GM18907 (cell line): ENCODE results near the gene FAM118A.
A peak's percentile ranks its signal among the peaks of the same experiment; 100 is the strongest.
"Not testable (repeated sequence)": the region's sequence is repeated elsewhere in the genome, so short reads cannot be mapped to it uniquely, and the experiment has no call there.

Experiments
- ATAC-seq: cut with Tn5 transposase; IDR thresholded peaks from one replicate; pipeline ENCODE4 v1.9.1; 2021; ENCODE audit warnings: mild to moderate bottlenecking, moderate library complexity; ENCODE audit not compliant: unreplicated experiment

Gene FAM118A

DNA sequence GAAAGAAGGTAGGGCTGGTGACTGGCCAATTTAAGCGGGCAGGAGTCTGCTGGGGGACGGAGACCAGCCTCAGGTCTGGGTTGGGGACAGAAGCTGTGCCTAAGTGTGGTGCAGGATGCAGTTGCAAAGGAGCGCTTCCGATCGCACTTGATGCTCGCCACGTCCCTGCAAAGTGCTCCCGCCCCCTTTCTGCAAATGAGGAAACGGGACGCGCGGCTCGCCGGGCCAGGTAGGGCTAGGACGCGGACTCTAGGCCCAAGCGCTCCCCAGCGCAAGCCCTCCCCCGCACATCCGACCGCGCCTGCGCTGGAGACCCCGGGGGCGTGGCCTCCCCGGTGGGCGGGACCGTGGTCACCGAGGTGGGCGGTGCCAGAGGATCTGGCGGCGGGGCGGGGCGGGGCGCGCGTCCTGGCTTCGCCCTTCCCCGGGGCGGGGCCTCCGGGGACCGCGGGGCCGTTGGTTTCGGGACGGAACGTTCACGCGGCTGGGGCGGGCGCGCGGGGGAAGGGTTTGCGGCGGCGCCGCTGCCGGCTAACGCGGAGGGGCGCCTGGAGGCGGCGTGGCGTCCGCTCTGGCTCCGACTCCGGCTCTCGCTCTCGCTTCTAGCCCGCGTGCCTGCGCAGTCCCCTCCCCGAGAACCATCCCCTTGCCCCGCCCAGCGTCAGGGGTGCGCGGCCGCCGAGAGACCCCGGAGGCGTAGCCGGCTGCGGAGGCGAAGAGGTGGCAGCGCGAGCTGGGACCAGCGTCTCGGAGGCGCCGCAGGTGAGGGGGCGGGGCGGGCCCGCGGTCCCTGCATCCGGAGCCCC, at the start of gene FAM118A:
TSS of gene FAM118A (plus strand) at position 513 of the 806 bp plus-strand sequence. CDS start 12,446 bp downstream, outside the sequence.
- peak; percentile 75 for ATAC-seq

DNA sequence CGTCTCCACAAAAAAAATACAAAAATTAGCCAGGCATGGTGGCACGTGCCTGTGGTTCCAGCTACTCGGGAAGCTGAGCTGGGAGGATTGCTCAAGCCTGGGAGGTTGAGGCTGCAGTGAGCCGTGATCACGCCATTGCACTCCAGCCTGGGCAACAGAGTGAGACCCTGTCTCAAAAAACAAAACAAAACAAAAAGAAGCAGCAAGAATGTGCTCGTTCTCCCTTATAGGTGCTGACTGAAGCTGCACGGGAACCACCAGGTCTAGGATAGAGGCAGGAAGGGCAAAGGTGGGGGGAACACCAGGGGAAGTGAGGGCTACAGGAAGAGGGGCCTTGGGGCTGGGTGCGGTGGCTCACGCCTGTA, 49.4 kb upstream of the FAM118A start:
- ATAC-seq: not testable (repeated sequence)

DNA sequence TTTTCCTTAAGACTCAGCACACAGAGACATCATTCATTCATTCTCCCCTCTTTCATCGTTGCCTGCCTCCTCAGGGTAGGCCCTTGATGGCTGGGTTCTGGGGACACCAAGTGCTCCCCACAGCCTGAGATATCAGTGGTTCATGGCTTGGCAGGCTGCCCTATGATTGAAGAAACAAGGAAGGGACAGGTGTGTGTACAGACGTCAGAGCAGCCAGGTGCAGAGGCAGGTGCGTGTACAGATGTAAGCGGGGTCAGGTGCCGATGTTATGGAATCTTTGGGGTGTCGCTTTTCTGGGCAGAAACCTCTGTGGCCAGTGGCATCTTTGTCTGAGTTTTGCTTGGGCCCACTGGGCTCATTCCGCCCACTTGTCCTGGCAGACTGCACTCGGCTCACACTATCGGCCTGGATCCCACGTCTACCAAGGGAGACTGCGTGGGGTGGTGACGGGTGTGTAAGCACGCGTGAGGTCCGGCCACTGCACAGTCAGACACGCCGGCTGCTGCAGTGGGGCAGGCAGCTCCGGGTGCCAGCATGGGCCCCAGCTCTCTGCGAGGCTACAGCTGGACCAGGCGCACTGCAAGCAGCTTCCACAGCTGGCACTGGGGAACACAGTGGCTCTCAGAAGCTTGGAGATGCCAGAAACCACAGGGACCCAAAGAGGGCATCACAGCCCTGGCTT, 48.2 kb upstream of the FAM118A start:
- ATAC-seq: no peak

DNA sequence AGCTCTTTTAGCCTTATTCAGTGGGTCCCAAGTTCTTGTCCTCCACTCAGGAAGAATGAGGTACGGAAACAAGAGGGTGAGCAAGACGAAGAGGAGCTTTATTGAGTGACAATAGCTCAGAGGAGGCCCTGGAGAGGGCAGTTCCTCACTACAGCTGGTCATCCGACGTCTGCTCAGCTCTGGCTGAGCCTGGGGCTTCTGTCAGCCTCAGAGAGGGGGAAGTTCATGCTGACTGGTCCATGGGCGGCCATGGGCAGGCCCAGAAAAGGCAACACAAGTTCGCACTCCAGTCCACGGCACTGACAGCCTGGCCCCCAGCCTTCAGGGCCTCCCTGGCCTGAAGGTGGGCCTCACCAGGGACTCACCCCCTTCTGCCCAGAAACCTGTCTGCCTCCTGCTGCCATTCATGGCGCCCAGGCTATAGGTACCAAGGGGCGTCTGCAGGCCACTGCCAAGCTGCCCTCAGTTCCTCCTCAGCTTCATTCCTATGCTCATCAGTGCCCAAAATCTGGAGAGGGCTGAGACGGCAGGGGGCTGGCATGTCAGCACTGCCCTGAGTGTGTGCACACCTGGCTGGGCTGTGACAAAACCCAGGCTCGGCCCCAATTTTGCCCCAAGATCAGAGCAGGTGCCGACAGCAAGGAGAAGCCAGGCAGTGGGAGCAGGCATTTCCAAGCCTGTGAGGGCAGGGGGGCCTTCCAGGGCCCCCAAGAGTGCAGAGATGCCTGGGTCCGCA, 47.4 kb upstream of the FAM118A start:
- ATAC-seq: no peak

DNA sequence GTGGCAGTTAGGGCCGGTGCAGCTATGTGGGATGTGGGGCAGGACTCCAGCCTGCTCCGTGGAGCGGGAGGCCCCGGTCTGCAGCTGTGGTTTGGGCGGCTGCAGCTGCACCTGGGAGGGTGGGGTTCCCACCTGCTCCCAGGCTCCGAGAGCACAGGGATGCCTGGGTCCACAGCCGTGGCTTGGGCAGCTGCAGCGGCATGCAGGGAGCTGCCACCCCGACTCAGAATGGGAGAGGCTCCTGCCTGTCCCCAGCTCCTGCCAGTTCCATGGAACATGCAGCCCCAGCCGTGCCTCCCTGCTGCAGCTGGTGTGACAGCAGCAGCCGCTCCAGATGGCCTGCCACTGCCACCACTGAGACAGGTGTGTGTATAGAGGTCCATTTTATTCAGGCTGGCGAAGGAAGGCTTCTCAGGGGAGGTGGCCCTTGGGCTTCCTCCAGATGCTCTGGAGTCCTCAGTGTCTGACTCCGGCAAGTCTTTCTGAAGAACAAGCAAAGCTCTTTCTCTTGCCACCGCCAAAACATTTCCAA, 46.7 kb upstream of the FAM118A start:
- peak; percentile 25 for ATAC-seq

DNA sequence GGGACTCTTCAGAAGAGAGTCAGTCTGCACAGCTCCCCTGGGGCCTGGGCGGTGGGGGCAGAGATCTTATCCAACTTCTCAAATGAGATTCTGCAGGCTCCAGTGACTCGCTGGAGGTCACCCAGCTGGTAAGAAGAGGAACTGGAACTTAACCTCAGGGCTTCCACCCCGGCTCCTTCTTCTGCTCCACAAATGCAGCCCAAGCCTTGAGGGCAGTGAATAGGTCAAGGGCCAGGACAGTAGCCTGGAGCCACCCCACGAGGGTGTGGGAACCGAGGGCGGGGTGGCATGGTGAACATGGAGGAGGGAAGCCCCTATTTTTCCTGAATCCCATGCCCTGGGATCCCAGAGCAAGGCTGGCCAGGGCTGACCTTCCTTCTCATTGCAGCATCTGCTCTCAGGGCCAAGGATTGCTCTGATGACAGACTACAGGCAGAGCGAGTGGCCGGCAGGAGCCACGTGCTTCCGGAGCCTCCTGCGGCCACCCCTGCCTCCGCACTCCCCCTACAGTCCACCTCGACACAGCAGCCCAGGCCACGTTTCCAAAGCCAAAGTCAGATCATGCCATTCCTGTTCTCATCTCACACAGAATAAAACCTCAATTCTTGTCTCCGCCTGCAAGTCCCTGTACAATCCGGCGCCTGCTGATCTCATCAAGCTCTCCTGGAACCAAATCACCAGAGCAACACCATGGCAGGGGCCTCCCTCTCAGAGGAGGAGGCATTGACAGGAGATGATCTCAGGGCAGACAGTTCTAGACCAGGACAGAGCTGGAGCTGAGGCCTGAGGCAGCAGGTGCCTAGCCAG, 46.1 kb upstream of the FAM118A start:
- ATAC-seq: peak; percentile 80

DNA sequence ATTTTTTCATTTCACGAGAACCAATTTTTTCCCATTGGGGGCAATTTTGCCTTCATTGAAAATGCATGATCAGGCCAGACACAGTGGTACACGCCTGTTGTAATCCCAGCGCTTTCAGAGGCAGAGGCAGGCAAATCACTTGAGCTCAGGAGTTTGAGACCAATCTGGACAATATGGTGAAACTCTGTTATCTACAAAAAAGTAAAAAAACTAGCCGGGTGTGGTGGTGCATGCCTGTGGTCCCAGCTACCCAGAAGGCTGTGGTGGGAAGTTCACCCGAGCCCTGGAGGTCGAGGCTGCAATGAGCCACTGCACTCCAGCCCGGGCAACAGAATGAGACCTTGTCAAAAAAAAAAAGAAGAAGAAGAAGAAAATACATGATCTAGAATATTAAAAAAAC, 44.2 kb upstream of the FAM118A start:
- no peak for ATAC-seq

DNA sequence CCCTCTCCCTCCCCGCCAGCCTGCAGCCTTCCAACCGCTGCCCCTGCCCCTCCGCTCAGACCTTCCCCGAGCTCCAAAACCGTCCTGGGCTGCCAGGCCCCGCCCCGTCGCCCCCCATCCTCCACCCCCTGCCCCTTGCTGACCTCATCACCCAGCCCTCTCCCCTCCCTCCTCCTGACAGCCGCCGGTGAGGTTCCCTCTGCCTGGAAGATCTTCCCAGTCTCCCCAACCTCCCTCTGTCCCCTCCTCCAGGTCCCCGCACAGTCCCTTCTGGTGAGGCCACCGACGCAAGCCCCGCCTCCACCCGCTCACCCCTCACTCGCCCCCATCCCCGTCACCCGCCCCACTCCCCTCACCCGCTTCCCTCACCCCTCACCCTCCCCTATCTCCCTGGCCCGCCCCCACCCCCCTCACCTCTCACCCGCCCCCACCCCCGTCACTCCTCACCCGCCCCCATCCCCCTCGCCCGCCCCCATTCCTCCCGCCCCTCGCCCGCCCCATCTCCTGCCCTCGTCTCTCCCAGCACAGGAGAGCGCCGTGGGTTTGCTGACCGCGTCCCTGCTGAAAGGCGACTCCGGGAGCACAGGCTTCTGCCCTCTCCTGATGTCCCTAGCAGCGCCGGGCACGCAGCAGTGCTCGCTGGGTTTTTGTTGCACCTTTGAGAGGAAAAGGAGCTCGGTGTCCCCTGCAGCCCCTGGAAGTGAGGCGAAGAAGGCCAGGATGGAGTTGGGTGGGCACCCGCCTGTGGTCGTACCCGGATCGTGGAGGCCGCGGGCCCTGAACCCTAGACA, 41.4 kb upstream of the FAM118A start:
- no peak for ATAC-seq

DNA sequence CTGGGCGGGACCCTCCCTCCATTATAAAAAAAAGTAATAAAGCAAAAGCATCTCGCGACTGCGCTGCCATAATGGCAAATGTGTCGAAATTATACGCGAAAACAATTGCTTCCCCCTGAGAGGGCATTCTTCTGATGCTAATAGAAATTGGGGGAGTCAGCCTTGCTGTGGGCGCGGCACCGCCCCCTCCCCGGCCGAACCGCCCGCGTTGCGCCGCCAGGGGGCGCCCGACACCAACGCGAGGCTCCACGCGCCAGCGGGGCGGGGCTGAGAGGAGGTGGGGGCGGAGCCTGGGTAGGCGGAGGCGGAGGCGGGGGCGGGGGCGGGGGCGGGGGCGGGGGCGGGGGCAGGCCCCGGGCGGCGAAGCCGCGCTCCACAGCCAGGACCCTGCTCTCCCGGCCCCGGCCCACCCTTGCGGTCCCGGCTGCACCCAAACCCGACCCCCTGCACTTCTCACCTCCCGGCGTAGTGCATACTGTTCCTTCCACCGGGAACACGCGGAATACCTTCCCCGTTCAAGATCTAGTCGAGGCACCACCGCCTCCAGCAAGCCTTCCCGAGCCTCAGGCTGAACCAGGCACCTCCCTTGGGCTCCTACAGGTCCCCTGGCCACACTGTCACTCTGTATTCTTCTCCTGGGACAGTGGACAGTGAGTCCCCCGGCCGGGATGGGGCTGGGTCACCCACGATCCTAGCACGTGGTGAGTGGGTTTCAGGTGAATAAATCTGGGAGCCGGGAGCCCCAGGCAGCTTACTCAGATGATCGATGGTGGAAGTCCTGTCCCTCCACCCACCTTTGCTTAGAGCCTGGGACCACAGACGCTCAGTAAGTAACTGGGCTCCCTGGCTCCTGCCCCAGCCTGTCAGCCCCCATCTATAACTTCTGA, 40.5 kb upstream of the FAM118A start:
- ATAC-seq: no peak

DNA sequence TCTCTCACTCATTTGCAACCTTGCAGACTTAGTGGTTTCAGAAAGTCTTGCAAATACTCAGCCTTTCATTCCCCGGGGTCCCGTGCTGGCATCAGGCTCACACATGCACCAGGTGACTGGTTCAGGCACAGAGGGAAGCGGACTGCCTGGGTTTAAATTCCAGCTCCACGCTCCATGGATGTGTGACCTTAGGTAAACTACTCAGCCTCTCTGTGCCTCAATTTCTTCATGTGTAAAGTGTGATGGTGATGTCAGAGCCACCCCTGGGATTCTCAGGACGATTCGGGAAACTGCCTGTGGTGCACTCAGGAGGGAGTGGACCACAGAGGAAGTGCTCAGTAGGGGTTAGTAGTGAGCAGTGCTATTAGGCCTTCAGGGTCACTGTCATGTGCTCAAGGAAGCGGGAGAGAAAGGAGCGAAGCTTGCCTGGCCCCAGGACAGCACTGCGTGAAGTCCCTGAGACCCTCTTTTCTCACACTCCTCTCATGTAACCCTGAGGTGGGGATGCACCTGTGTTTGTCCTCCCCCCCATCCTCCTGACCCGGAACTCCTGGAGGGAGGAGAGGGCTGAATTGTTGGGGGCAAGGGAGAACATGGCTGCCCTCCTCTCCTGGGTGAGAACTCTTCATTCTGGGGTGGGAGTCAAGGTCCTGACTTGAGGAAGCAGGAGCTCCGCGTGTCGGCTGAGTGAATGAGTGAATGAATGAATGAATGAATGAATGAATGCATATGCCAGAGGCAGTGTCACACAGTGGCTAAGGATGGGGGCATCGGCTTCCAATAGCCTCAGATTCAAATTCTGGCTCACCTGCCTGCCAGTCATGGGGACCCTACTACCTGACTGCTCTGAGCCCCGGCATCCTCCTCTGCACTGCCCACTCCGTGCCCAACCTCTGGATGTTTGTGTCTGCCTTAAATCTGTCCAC, 39.4 kb upstream of the FAM118A start:
- no peak for ATAC-seq

DNA sequence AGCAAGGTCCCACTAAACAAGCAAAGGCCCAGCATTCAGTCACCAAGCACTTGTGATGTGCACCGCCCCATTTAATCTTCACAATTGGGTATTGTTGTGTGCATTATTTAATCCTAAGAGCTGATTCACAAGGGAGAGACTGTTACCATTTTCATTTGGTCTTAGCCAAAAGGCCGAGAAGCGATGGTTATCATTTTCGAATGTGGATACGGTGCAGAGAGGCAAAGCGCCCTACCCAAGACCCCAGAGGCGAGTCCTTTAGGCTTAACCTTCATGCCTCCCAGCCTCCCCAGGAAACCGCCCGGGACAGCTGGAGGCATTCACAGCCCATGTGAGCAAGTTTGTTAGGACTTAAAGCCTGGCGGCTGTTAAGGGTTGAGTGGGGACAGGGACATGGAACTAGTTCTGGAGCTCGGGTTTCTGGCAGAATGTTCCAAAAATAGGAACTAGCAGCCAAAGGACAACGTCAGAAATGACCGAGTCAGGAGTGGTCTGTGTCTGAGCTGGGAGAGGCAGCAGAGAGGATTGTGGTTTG, 38.0 kb upstream of the FAM118A start:
- no peak for ATAC-seq

DNA sequence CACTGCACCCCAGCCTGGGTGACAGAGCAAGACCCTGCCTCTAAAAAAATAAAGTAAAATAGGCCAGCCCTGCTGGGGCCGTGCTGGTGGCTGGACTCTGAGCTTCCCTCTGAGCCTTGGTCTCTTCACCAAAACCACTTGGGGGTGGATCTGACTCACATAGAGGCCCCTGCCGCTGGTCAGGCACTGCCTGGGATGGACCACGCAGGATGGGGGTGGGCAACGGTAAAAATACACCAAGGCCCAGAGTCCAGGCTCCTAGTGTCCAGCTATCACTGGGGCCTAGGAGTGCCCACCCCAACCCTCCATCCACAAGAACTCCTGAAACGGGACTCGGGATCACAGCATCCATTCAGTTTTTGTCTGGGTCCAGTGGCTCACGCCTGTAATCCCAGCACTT, 37.2 kb upstream of the FAM118A start:
- ATAC-seq: no peak

DNA sequence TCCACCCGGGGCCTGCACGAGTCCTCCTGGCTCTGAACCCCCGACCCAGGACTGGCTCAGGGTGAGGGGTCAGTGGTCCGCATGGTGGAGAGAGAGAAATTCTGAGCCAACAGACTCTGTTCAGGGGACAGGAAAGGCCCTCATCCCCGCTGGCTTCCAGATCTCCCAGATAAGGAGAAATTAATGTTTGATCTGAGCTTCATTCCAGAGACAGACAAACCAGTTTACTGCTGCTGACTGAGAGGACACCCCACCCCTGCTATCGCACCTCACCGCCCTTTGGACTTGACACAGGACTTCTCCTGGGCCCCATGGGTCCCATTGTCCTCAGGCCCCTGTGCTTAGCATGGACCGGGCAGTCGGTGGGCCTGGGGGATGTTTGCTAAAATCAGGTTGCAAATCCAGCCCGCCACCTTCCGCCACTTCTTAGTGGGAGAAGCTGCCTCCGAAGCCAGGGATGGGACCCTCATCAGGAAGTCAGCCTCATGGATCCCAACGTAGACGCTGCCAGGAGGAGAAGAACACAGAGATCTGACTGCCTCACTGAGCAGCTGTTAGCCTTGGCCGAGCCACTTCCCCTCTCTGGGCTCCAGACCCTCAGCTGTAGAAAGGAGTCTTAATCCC, 36.2 kb upstream of the FAM118A start:
- no peak for ATAC-seq

DNA sequence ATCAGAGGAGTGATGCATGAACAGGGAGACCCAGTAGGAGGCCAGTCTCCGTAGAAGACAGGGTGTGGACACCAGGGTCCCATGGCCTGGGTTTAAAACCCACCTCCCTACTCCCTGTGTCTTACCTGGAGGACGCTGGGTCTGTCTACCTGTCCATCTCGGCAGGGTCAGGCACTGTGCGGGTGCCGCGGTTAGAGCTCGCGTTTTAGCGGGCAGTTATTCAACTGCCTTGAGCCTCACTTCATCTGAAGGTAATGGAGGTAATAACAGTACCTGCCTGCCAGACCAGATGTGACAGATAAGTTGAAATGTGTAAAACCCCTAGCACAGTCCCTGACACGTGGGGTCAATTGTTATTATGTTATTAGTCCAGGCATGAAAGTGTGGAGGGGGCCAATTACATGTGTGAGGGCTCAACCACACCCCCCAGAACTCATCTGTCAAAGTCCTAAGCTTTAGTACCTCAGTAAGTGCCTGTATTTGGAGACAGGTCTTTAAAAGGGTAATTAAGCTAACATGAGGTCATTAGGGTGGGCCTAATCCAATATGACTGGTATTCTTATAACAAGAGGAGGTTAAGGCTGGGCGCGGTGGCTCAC, 33.1 kb upstream of the FAM118A start:
- no peak for ATAC-seq

DNA sequence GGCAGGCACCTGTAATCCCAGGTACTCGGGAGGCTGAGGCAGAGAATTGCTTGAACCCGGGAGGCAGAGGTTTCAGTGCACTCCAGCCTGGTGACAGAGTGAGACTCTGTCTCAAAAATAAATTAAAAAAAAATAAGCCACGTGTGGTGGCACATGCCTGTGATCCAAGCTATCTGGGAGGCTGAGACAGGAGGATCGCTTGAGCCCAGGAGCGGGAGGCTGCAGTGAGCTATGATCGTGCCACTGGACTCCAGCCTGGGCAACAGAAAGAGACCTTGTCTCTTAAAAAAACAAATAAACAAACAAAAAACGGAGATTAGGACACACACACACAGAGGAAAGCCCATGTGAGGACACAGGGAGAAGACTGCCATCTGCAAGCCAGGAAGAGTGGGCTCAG, 32.0 kb upstream of the FAM118A start:
- ATAC-seq: not testable (repeated sequence)

DNA sequence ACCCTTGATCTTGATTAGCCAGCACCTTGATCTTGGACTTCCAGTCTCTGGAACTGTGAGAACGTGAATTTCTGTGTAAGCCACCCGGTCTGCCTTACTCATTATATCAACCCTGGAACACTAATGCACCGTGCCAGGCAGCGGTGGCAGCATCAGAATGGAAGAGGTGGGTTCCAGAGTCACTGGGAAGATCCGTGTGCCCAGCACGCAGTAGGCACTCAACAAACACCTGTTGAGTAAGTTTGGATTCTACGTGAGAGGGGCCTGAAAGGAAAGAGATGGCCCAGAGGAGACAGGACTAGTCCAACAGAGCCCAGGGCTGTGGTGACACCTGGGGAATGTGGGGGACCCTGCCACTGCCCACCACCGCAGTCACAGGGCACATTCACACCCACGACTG, 31.6 kb upstream of the FAM118A start:
- ATAC-seq: no peak

DNA sequence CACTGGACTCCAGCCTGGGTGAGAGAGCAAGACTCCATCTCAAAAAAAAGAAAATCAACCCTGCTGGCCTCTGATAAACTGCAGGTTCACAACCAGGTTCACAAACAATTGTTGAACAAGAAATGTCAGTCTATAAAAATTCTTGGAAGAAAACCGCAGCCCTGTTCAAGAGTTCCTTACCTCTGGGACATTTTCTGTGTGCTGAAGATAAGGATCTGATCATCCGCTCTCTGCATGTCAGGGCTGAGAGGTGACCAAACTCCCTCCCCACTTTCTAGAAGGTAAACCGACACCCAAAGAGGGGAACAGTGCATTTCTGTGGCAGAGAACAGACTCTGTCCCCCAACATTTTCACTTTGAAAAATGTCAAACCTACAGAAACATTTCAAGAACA, 29.1 kb upstream of the FAM118A start:
- ATAC-seq: no peak
